ENCODE measurements around the gene ANO8.
"Not testable (repeated sequence)": the region's sequence is repeated elsewhere in the genome, so short reads cannot be mapped to it uniquely, and the experiment has no call there.

Gene ANO8

DNA sequence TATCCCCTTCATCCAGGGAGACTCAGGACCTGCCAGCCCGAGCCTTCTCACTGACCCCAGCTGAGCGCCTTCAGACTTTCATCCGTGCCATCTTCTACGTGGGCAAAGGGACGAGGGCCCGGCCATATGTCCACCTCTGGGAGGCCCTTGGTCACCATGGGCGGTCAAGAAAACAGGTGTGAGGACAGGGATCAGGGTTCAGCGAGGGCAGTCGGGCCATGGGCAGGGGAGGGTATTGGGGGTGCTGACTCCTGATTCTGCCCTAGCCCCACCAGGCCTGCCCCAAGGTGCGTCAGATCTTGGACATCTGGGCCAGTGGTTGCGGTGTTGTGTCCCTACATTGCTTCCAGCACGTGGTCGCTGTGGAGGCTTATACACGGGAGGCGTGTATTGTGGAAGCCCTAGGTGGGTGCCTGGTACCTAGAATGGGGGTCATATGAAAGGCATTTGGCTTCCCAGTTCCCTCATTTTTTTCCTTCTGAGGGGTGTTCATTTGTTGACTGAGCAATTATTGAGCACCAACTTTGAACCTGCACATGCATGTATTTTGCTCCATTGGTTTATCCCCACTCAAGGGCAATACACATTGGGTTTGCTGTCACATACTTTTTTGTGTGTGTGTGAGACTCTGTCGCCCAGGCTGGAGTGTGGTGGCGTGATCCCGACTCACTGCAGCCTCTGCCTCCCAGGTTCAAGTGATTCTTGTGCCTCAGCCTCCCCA lies 49.1 kb downstream of the ANO8 start:
- no peak for DNase-seq

DNA sequence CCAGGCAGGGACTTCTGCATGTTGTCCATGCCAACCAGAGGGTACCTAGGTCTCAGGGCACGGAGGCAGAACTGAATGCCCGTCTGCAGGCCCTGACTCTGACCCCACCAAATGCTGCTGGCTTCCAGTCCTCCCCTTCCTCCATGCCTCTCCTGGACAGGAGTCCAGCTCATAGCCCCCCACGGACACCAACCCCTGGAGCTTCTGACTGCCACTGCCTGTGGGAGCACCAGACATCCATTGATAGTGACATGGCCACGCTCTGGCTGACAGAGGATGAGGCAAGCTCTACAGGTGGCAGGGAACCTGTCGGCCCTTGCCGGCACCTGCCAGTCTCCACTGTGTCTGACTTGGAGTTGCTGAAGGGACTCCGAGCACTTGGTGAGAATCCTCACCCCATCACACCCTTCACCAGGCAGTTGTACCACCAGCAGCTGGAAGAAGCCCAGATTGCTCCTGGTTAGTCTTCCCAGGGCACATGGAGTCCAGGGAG lies 51.1 kb downstream of the ANO8 start:
- DNase-seq = no peak

DNA sequence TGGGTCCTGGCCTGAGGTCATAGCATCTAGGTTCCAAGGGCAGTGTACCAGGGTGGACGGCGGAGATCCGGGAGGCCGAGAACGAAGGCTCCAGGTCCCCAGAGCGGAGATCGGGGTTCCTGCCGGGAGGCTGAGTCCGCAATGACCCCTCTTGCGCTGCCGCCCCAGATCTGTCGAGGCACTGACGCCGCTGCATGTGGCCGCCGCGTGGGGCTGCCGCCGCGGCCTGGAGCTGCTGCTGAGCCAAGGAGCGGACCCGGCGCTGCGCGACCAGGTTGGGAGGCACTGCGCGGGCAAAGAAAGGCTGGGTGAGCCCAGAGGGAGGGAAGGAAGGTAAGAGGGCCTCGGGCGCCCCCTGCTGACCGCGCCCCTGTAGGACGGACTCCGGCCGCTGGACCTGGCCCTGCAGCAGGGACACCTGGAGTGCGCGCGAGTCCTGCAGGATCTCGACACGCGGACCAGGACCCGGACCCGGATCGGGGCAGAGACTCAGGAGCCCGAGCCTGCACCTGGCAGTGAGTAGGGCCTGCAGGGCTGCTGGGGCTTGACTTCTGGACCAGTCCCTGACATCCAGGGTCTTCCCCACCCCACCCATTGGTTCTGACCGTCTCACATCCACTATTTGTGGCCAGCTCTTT lies 52.0 kb downstream of the ANO8 start:
- peak; percentile 74 for DNase-seq

DNA sequence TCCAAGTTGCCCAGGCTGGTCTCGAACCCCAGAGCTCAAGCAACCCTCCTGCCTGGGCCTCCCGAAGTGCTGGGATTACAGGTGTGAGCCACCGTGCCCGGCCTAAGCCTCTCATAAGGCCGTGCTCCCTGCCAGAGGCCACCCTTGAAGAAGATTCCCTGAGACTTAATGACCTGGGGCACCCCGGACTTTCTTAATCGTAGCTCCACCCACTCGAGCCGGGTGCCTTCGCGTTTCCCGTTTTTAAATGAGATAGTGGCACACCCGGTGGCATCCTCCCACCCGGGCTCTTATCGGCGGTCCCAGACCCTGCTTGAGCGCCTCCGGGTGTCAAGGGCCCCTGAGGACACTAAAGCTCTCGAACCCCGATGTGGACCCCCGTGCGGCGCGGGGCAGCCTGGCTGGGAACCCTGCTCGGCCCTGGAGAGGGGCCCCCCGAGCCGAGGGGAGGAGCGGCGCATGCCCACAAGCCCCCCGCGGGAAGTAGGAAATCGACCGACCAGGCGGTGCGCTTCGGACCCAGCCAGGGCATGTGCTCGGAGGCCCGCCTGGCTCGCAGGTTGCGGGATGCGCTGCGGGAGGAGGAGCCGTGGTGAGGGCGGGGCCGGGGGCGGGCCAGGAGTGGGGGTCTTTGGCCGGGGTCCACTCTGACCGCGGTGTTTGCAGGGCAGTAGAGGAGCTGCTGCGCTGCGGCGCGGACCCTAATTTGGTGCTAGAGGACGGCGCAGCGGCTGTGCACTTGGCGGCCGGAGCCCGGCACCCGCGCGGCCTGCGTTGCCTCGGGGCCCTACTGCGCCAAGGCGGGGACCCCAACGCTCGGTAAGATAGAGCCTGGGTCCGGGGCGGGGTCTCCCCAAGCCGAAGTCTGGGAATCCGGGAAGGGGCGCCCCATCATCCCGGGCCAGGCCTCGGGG lies 53.0 kb downstream of the ANO8 start, which contains the start of gene ANKLE1:
Gene ANKLE1, plus strand, starts transcription at position 511 of the 914 bp plus-strand sequence. Its CDS starts 20 bp downstream, at position 531.
- no peak for DNase-seq

DNA sequence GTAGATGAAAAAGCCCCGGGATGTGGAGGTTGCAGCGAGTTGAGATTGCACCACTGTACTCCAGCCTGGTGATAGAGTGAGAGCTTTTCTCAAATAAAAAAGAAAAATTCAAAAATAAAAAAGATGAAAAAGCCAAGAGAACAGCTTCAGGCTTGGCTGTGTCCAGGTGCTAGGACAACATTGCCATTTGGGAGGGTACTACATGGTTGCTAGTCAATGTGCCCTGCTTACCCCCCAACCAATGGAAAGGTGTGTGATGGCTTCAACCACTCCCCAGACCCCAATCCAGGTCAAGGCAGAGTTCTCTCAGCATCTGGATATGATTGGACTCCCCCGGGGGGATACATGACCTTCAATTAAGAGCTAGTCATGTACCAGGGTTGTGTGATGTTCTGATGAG lies 55.2 kb downstream of the ANO8 start:
- no peak for DNase-seq

DNA sequence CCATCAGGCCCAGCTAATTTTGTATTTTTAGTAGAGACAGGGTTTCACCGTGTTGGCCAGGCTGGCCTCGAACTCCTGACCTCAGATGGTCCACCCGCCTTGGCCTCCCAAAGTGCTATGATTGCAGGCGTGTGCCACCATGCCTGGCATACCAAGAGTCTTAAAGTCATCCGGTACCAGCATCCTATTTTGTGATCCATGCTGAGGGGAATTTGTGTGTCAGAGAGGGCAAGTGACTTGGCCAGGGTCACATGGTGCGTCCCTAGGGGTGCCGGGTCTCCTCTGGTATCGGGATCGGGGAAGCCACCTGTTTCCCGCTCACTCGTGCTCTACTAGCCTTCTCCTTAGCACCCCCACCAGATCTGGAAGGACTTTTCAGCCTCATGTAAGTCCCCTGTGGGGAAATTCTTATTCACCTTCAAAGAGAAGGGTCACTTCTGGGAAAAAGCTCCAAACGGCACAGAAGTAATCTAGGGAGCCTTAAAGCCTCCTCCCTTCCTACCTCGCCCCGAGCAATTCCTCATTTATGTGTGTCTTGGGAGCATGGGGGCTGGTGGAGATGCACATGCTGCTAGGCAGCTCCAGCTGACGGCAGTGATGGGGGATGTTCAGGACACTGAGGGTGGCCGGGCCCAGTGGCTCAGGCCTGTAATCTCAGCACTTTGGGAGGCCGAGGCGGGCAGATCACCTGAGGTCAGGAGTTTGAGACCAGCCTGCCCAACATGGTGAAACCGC lies 59.0 kb downstream of the ANO8 start:
- DNase-seq = no peak

DNA sequence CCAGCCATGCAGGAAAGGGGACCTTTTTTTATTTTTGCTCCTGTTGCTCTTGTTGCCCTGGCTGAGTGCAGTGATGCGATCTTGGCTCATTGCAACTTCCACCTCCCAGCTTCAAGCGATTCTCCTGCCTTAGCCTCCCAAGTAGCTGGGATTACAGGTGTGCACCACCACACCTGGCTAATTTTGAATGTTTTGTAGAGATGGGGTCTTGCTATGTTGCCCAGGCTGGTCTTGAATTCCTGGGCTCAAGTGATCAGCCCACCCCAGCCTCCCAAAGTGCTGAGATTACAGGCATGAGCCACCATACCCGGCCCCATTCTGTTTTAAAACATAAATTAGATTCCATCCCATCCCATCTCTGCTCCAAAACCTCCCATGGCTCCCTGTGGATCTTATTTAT lies 59.8 kb downstream of the ANO8 start:
- not testable (repeated sequence) for DNase-seq

Measured in HCEC 1CT (cell line).